Mesenchymal stem cell (in vitro differentiated cells and primary cell): ENCODE results near the gene CD209.

ENCODE experiments used
- DNase-seq: peaks from one replicate; pipeline ENCODE4 v3.0.0-alpha.2; 2013
- H2AFZ ChIP-seq: one replicate; pipeline ENCODE4 v1.6.1; 2013; ENCODE audit warnings: low read depth, mild to moderate bottlenecking, control low read depth, inconsistent platforms, low read length, moderate library complexity
- H2AK5ac ChIP-seq: 2 replicates; pipeline ENCODE4 v1.6.1; 2013; ENCODE audit warnings: low read length, moderate library complexity, mild to moderate bottlenecking, inconsistent platforms; ENCODE audit not compliant: severe bottlenecking
- H2BK120ac ChIP-seq: one replicate; pipeline ENCODE4 v1.6.1; 2013; ENCODE audit warnings: low read depth, mild to moderate bottlenecking, inconsistent platforms, low read length, moderate library complexity
- H2BK12ac ChIP-seq, 2 experiments: one replicate each; pipeline ENCODE4 v1.6.1; 2013; ENCODE audit warnings: inconsistent platforms in 2 of 2, low read length in 2 of 2, mild to moderate bottlenecking in 2 of 2, moderate library complexity in 2 of 2, control low read depth in 1 of 2
- H2BK15ac ChIP-seq: one replicate; pipeline ENCODE4 v1.6.1; 2013; ENCODE audit warnings: mild to moderate bottlenecking, low read depth, inconsistent platforms; ENCODE audit not compliant: poor library complexity, severe bottlenecking
- H2BK5ac ChIP-seq: 2 replicates; pipeline ENCODE4 v1.6.1; 2013; ENCODE audit warnings: low read depth, mild to moderate bottlenecking, low read length, control low read depth, inconsistent platforms; ENCODE audit not compliant: poor library complexity, severe bottlenecking
- H3K14ac ChIP-seq, 2 experiments: one replicate each; pipeline ENCODE4 v1.6.1; 2013; ENCODE audit warnings: inconsistent platforms in 2 of 2, low read length in 2 of 2, control low read depth in 1 of 2, mild to moderate bottlenecking in 1 of 2, moderate library complexity in 1 of 2
- H3K18ac ChIP-seq, 2 experiments: one replicate each; pipeline ENCODE4 v1.6.1; 2013; ENCODE audit warnings: inconsistent platforms in 2 of 2, low read length in 2 of 2, control low read depth in 1 of 2, low read depth in 1 of 2, mild to moderate bottlenecking in 1 of 2
- H3K23ac ChIP-seq, 2 experiments: one replicate each; pipeline ENCODE4 v1.6.1; 2013; ENCODE audit warnings: inconsistent platforms in 2 of 2, low read length in 2 of 2, mild to moderate bottlenecking in 2 of 2, moderate library complexity in 2 of 2, control low read depth in 1 of 2
- H3K27ac ChIP-seq: 2 replicates; pipeline ENCODE4 v1.5.1; 2013; ENCODE audit warnings: mild to moderate bottlenecking, moderate library complexity, low read length, control low read depth, inconsistent platforms; ENCODE audit not compliant: poor library complexity, severe bottlenecking
- H3K27me3 ChIP-seq, 2 experiments: 2 replicates each; pipeline versions ENCODE4 v1.6.1 to v1.7.0; 2013; ENCODE audit warnings: low read length in 2 of 2, mild to moderate bottlenecking in 2 of 2, moderate library complexity in 2 of 2, control low read depth in 1 of 2, inconsistent platforms in 1 of 2; ENCODE audit not compliant: control insufficient read depth in 1 of 2, insufficient read depth in 1 of 2
- H3K36me3 ChIP-seq, 2 experiments: 2 replicates each; pipeline versions ENCODE4 v1.6.1 to v1.7.0; 2013; ENCODE audit warnings: low read length in 2 of 2, control low read depth in 1 of 2, inconsistent platforms in 1 of 2, low read depth in 1 of 2, mild to moderate bottlenecking in 1 of 2; ENCODE audit not compliant: insufficient read depth in 2 of 2, control insufficient read depth in 1 of 2
- H3K4ac ChIP-seq, 2 experiments: one replicate each; pipeline ENCODE4 v1.6.1; 2013; ENCODE audit warnings: inconsistent platforms in 2 of 2, low read length in 2 of 2, mild to moderate bottlenecking in 2 of 2, moderate library complexity in 2 of 2, control low read depth in 1 of 2, low read depth in 1 of 2
- H3K4me1 ChIP-seq: 2 replicates; pipeline ENCODE4 v1.6.1; 2013; ENCODE audit warnings: low read depth, low read length, control low read depth; ENCODE audit not compliant: control insufficient read depth, insufficient read depth
- H3K4me2 ChIP-seq: 2 replicates; pipeline ENCODE4 v1.6.1; 2013; ENCODE audit warnings: low read length, mild to moderate bottlenecking, inconsistent platforms; ENCODE audit not compliant: poor library complexity, severe bottlenecking
- H3K4me3 ChIP-seq, 2 experiments: 2 replicates each; pipeline versions ENCODE4 v1.5.1 to v1.7.0; 2013; ENCODE audit warnings: low read length in 2 of 2, mild to moderate bottlenecking in 2 of 2, control low read depth in 1 of 2, low read depth in 1 of 2; ENCODE audit not compliant: insufficient read depth in 1 of 2
- H3K79me1 ChIP-seq: replicated peaks from 2 replicates; pipeline ENCODE4 v1.6.1; 2013; ENCODE audit warnings: mild to moderate bottlenecking, control low read depth, low read length, inconsistent platforms; ENCODE audit not compliant: poor library complexity, severe bottlenecking
- H3K9ac ChIP-seq: 2 replicates; pipeline ENCODE4 v1.7.0; 2013; ENCODE audit warnings: mild to moderate bottlenecking, low read length, moderate library complexity
- H3K9me3 ChIP-seq: 2 replicates; pipeline ENCODE4 v1.7.0; 2013; ENCODE audit warnings: mild to moderate bottlenecking, low read length; ENCODE audit not compliant: control insufficient read depth
- H4K8ac ChIP-seq: one replicate; pipeline ENCODE4 v1.6.1; 2013; ENCODE audit warnings: inconsistent platforms, mild to moderate bottlenecking, low read length, moderate library complexity
- H4K91ac ChIP-seq: one replicate; pipeline ENCODE4 v1.6.1; 2013; ENCODE audit warnings: mild to moderate bottlenecking, low read length, inconsistent platforms
- WGBS: methylation state at CpG from one replicate; pipeline ENCODE4 v1.1.7; 2013; ENCODE audit warnings: mixed read lengths; 5-methylcytosine and 5-hydroxymethylcytosine counted together

The CD209 gene

GRCh38 chr19:7788178-7788932, 41.0 kb upstream of the CD209 start:
- no peak overlapping the region for H4K8ac ChIP-seq
- no peaks in the 10 kb centered on the region for H3K9me3 ChIP-seq
- no peak overlapping the region for H3K4me2 ChIP-seq
- H3K23ac ChIP-seq, result no peak overlapping the region
- 13% methylated on average over 44 of the region's 67 CpGs for WGBS
- H2AFZ ChIP-seq, result no peak overlapping the region
- H3K4me1 ChIP-seq, result peaks cover 4% of the 10 kb centered on the region
- H3K27ac ChIP-seq, result no peak overlapping the region
- H2BK12ac ChIP-seq, result no peak overlapping the region
- no peaks in the 10 kb centered on the region for H3K36me3 ChIP-seq
- H3K4ac ChIP-seq, result no peak overlapping the region
- H3K27me3 ChIP-seq, result peaks cover 42 to 57% of the 10 kb centered on the region in 2 experiments
- no peak overlapping the region for H4K91ac ChIP-seq
- no peak overlapping the region for H2AK5ac ChIP-seq
- no peak overlapping the region for H3K18ac ChIP-seq
- no peaks in the 10 kb centered on the region for H3K79me1 ChIP-seq
- DNase-seq, result no peak
- H3K14ac ChIP-seq, result peak overlapping the region in 1 of 2 experiments; percentile 7
- no peak overlapping the region for H2BK5ac ChIP-seq
- H2BK15ac ChIP-seq, result no peak overlapping the region
- H2BK120ac ChIP-seq, result no peak overlapping the region
- no peak overlapping the region for H3K4me3 ChIP-seq
- H3K9ac ChIP-seq, result no peak overlapping the region

- Histone ChIP-seq H3K79me1 (no peaks in the 10 kb centered on the region), H2BK12ac (no peak overlapping the region), H3K9ac (no peak overlapping the region), H3K23ac (no peak overlapping the region), H2BK5ac (no peak overlapping the region), H3K4me1 (peaks cover 4% of the 10 kb centered on the region), H3K4ac (no peak overlapping the region), H2BK15ac (no peak overlapping the region), H3K36me3 (no peaks in the 10 kb centered on the region), H3K18ac (no peak overlapping the region), H2AFZ (no peak overlapping the region), H4K8ac (no peak overlapping the region), H3K14ac (peak overlapping the region in 1 of 2 experiments; percentile 7), H2AK5ac (no peak overlapping the region), H3K27me3 (peaks cover 45 to 64% of the 10 kb centered on the region in 2 experiments), H4K91ac (no peak overlapping the region), H3K27ac (no peak overlapping the region), H3K9me3 (no peaks in the 10 kb centered on the region), H3K4me3 (no peak overlapping the region), H3K4me2 (no peak overlapping the region), H2BK120ac (no peak overlapping the region)
- DNase-seq, result no peak
- 48% methylated on average over 21 of the region's 22 CpGs for WGBS
These were observed 40.4 kb upstream of the CD209 start for GRCh38 chr19:7787602-7788177.

- Histone ChIP-seq H3K27ac (no peak overlapping the region), H3K4me1 (peaks cover 4% of the 10 kb centered on the region), H2BK120ac (no peak overlapping the region), H2AK5ac (no peak overlapping the region), H3K18ac (no peak overlapping the region), H3K4me2 (no peak overlapping the region), H2AFZ (no peak overlapping the region), H2BK5ac (no peak overlapping the region), H3K79me1 (no peaks in the 10 kb centered on the region), H4K91ac (no peak overlapping the region), H2BK12ac (no peak overlapping the region), H3K23ac (no peak overlapping the region), H3K27me3 (peaks cover 45 to 69% of the 10 kb centered on the region in 2 experiments), H3K9ac (no peak overlapping the region), H3K14ac (no peak overlapping the region), H3K4ac (no peak overlapping the region), H4K8ac (no peak overlapping the region), H3K4me3 (no peak overlapping the region), H3K36me3 (no peaks in the 10 kb centered on the region), H3K9me3 (no peaks in the 10 kb centered on the region), H2BK15ac (no peak overlapping the region)
- 27% methylated on average over 10 of the region's 10 CpGs for WGBS
- DNase-seq, result no peak
These were observed 39.8 kb upstream of the CD209 start for GRCh38 chr19:7787141-7787540.

GRCh38 chr19:7784856-7785255, 37.5 kb upstream of the CD209 start:
- Histone ChIP-seq H3K14ac (no peak overlapping the region), H3K79me1 (no peaks in the 10 kb centered on the region), H3K9ac (no peak overlapping the region), H3K4ac (no peak overlapping the region), H3K27ac (no peak overlapping the region), H3K23ac (no peak overlapping the region), H3K18ac (no peak overlapping the region), H4K91ac (no peak overlapping the region), H3K36me3 (no peaks in the 10 kb centered on the region), H2AFZ (no peak overlapping the region), H3K27me3 (peaks cover 50 to 77% of the 10 kb centered on the region in 2 experiments), H2BK5ac (no peak overlapping the region), H4K8ac (no peak overlapping the region), H2BK15ac (no peak overlapping the region), H2BK12ac (no peak overlapping the region), H3K4me1 (peaks cover 4% of the 10 kb centered on the region), H2AK5ac (no peak overlapping the region), H2BK120ac (no peak overlapping the region), H3K9me3 (no peaks in the 10 kb centered on the region), H3K4me2 (no peak overlapping the region), H3K4me3 (no peak overlapping the region)
- DNase-seq, result no peak
